GM23338 (cell line): ENCODE measurements around the gene MDM4. TPM values are rescaled to one million over a fixed set of nuclear protein-coding genes. Genes with fewer than 3 reads are reported as not detected.
A peak's percentile ranks its signal among the peaks of the same experiment; 100 is the strongest.

Experiments
- ATAC-seq: fragments of 200-7000 bp; cut with Tn5 transposase; 3 replicates; pipeline ENCODE4 v1.9.1; 2020
- DNase-seq: peaks from one replicate; pipeline ENCODE4 v3.0.0-alpha.2; 2015; ENCODE audit warnings: low spot score
- H2AFZ ChIP-seq: fragments of 200-600 bp; sonication (generic); 2 replicates; pipeline ENCODE4 v1.8.0; 2016; ENCODE audit warnings: antibody characterized with exemption, mild to moderate bottlenecking, moderate library complexity
- H3F3A ChIP-seq: fragments of 200-600 bp; sonication (generic); replicated peaks from 2 replicates; pipeline ENCODE4 v1.8.0; 2017; ENCODE audit warnings: antibody characterized with exemption, mixed run types, low read depth
- H3K27ac ChIP-seq: fragments of 200-600 bp; sonication (generic); 2 replicates; pipeline ENCODE4 v1.6.1; 2016; ENCODE audit warnings: low read depth
- H3K27me3 ChIP-seq: fragments of 200-600 bp; sonication (generic); 2 replicates; pipeline ENCODE4 v1.8.0; 2016; ENCODE audit warnings: mild to moderate bottlenecking, mixed run types, moderate library complexity; ENCODE audit not compliant: insufficient read depth
- H3K36me3 ChIP-seq: fragments of 200-600 bp; sonication (generic); 2 replicates; pipeline ENCODE4 v1.8.0; 2016; ENCODE audit warnings: mild to moderate bottlenecking; ENCODE audit not compliant: insufficient read depth
- H3K4me1 ChIP-seq: fragments of 200-600 bp; sonication (generic); 2 replicates; pipeline ENCODE4 v1.8.0; 2016; ENCODE audit warnings: mild to moderate bottlenecking, moderate library complexity; ENCODE audit not compliant: insufficient read depth
- H3K4me2 ChIP-seq: fragments of 200-600 bp; sonication (generic); 2 replicates; pipeline ENCODE4 v1.7.1; 2017; ENCODE audit warnings: mixed run types
- H3K4me3 ChIP-seq: fragments of 200-600 bp; sonication (generic); 2 replicates; pipeline ENCODE4 v1.6.1; 2016; ENCODE audit warnings: mixed run types
- H3K79me2 ChIP-seq: fragments of 200-600 bp; sonication (generic); replicated peaks from 2 replicates; pipeline ENCODE4 v1.8.0; 2017; ENCODE audit warnings: mild to moderate bottlenecking; ENCODE audit not compliant: insufficient read depth
- H3K9me2 ChIP-seq: fragments of 200-600 bp; sonication (generic); 2 replicates; pipeline ENCODE4 v1.8.0; 2017; ENCODE audit not compliant: insufficient read depth
- H4K20me1 ChIP-seq: fragments of 200-600 bp; sonication (generic); replicated peaks from 2 replicates; pipeline ENCODE4 v1.8.0; 2017; ENCODE audit warnings: mild to moderate bottlenecking; ENCODE audit not compliant: insufficient read depth
- H3K27ac Mint-ChIP-seq: 2 replicates; pipeline ENCODE4 v1.8.0; 2020; ENCODE audit warnings: inconsistent platforms, mild to moderate bottlenecking, moderate library complexity, mixed read lengths
- H3K27me3 Mint-ChIP-seq: 3 replicates; pipeline ENCODE4 v1.8.0; 2022; ENCODE audit warnings: low read depth, mild to moderate bottlenecking, moderate library complexity, mixed read lengths, inconsistent platforms; ENCODE audit not compliant: insufficient read depth, poor library complexity
- H3K36me3 Mint-ChIP-seq: 3 replicates; pipeline ENCODE4 v1.8.0; 2021; ENCODE audit warnings: low read depth, mild to moderate bottlenecking, inconsistent platforms, moderate library complexity, mixed read lengths
- H3K4me1 Mint-ChIP-seq: 3 replicates; pipeline ENCODE4 v1.8.0; 2020; ENCODE audit warnings: mild to moderate bottlenecking, inconsistent platforms, mixed read lengths
- H3K4me3 Mint-ChIP-seq: 3 replicates; pipeline ENCODE4 v1.8.0; 2021; ENCODE audit warnings: moderate library complexity, mild to moderate bottlenecking, inconsistent platforms, mixed read lengths
- H3K9me3 Mint-ChIP-seq: 3 replicates; pipeline ENCODE4 v1.8.0; 2020; ENCODE audit warnings: moderate library complexity, mild to moderate bottlenecking, inconsistent platforms, mixed read lengths
- CREB1 ChIP-seq: fragments of 250-450 bp; sonication (Bioruptor Pico); IDR thresholded peaks from 2 replicates; pipeline ENCODE4 v1.5.0; 2020; ENCODE audit warnings: low read depth, mild to moderate bottlenecking, moderate library complexity
- EZH2 ChIP-seq: fragments of 200-600 bp; sonication (generic); IDR thresholded peaks from one replicate; pipeline ENCODE4 v1.8.0; 2017; ENCODE audit warnings: antibody characterized with exemption, mild to moderate bottlenecking, low read depth; ENCODE audit not compliant: unreplicated experiment
- NANOG ChIP-seq: IDR thresholded peaks from 2 replicates; pipeline ENCODE4 v1.6.1; 2016; ENCODE audit warnings: antibody characterized with exemption, borderline replicate concordance
- POLR2AphosphoS5 ChIP-seq: IDR thresholded peaks from 2 replicates; pipeline ENCODE4 v1.6.1; 2016; ENCODE audit warnings: antibody characterized with exemption, low read depth
- REST ChIP-seq: IDR thresholded peaks from one replicate; pipeline ENCODE4 v1.6.1; 2018; ENCODE audit warnings: antibody characterized with exemption; ENCODE audit not compliant: unreplicated experiment
- STAT1 ChIP-seq: IDR thresholded peaks from one replicate; pipeline ENCODE4 v1.6.1; 2016; ENCODE audit warnings: antibody characterized with exemption; ENCODE audit not compliant: unreplicated experiment
- ZNF114 ChIP-seq: fragments of 250-450 bp; sonication (Bioruptor Pico); IDR thresholded peaks from 2 replicates; pipeline ENCODE4 v1.5.0; 2020; ENCODE audit warnings: mild to moderate bottlenecking, moderate library complexity
- ZNF331 ChIP-seq: fragments of 250-450 bp; sonication (Bioruptor Pico); IDR thresholded peaks from 2 replicates; pipeline ENCODE4 v1.5.0; 2020; ENCODE audit warnings: low read depth, mild to moderate bottlenecking, moderate library complexity
- polyA plus RNA-seq: library from polyadenylated mRNA; unstranded; fragments of >200 nt; fragmentation: Nextera tagmentation; extraction: Ambion mirVana; gene quantifications from 2 replicates; pipeline ENCODE4 v1.2.1, GENCODE V29; 2016
- total RNA-seq: library from RNA; depleted of rRNA; stranded (reverse); fragments of >200 nt; shearing (Covaris generic); gene quantifications from 2 replicates; pipeline ENCODE4 v1.2.3, GENCODE V29; 2014
- TF ChIP-seq, protein P1 (sequence below): IDR thresholded peaks from 2 replicates; pipeline ENCODE4 v1.6.1; 2016; ENCODE audit warnings: antibody characterized with exemption

Gene MDM4
- total and polyA plus RNA-seq, 2 experiments from 2014 or later: 24.8 to 56.1 TPM

GRCh38 chr1:204574016-204574864 is 58.0 kb downstream of the MDM4 start (continued):
- TF ChIP-seq REST (no peak), CREB1 (CRISPR knock-in tag) (no peak), STAT1 (no peak), ZNF331 (no peak), EZH2 (no peak), NANOG (no peak)
- TF ChIP-seq, protein P1, sequence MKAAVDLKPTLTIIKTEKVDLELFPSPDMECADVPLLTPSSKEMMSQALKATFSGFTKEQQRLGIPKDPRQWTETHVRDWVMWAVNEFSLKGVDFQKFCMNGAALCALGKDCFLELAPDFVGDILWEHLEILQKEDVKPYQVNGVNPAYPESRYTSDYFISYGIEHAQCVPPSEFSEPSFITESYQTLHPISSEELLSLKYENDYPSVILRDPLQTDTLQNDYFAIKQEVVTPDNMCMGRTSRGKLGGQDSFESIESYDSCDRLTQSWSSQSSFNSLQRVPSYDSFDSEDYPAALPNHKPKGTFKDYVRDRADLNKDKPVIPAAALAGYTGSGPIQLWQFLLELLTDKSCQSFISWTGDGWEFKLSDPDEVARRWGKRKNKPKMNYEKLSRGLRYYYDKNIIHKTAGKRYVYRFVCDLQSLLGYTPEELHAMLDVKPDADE: no peak

- H2AFZ ChIP-seq: no peak overlapping the region
- H3K27me3 ChIP-seq: 0 out of 2 replicates have a peak, but pooled peaks cover 5% of the 10 kb centered on the region
- no peaks in the 10 kb centered on the region for H3K36me3 Mint-ChIP-seq
- H3K27ac ChIP-seq: no peak overlapping the region
- peaks cover 78% of the 10 kb centered on the region for H3K4me1 Mint-ChIP-seq
- ATAC-seq: no peak
- no peak overlapping the region for H3K27ac Mint-ChIP-seq
- DNase-seq: no peak
- H3K4me3 ChIP-seq: peak overlapping the region; percentile 37
- H3K36me3 ChIP-seq: no peaks in the 10 kb centered on the region
- peaks cover 91% of the 10 kb centered on the region for H3K4me1 ChIP-seq
- H3K9me2 ChIP-seq: peaks cover under 1% of the 10 kb centered on the region; the same call in 1 of the 2 replicates
- H3K4me3 Mint-ChIP-seq: no peak overlapping the region; the same call in 2 of the 3 replicates
- H3K4me2 ChIP-seq: peak overlapping the region; percentile 70
- no peaks in the 10 kb centered on the region for H3K79me2 ChIP-seq
- H4K20me1 ChIP-seq: no peaks in the 10 kb centered on the region
- peaks cover 2% of the 10 kb centered on the region; the same call in 1 of the 3 replicates for H3K9me3 Mint-ChIP-seq
- peaks cover 23% of the 10 kb centered on the region for H3K27me3 Mint-ChIP-seq
- peaks cover 11% of the 10 kb centered on the region; the same call in 1 of the 2 replicates for H3F3A ChIP-seq
- TF ChIP-seq STAT1 (no peak), ZNF331 (no peak), CREB1 (CRISPR knock-in tag) (no peak), ZNF114 (no peak), POLR2AphosphoS5 (no peak), REST (no peak)
Measured at GRCh38 chr1:204574865-204575163, 58.6 kb downstream of the MDM4 start.
